HG02885 (cell line): ENCODE data around the gene HHLA2.

Experiments
- ATAC-seq: cut with Tn5 transposase; IDR thresholded peaks from one replicate; pipeline ENCODE4 v1.9.1; 2021; ENCODE audit warnings: mild to moderate bottlenecking; ENCODE audit not compliant: unreplicated experiment, poor library complexity

HHLA2 gene

DNA sequence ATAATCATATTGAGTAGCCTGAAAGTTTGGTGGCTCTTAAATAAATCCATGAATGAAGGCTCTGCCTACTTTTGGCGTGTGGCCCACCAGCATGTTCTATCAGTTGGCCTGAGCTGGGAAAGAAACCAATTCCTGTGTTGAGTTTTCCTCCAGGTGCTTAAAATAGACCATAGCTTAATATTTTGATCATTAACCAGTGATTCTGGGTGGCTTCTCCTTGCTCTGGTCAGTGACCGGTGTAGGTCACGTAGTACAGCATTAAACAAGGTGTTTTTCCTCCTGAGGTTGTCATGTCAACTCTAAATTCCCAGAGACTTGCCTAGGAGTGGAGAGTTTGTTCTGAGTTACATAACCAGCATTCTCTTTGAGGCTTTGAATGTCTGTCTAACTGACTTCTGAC, 1.3 kb downstream of the HHLA2 start:
- ATAC-seq: no peak

DNA sequence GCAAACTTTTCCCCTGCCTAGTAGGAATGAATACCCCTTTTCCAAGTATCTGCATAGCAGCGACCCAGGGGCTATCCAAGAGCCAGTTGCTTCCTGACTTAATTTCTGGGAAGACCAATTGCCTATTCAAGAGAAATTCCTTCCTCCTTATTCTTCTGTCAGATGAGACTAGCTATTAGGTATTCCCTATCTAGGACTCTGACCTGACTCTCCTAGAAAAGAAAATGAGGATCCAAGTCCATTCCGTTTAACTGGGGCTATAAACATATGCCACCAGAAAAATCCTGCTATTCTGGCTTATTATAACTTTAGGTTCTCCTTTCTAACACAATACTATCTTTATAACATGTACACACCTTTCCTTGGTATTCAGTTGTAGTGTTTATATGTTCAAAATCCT, 1.7 kb downstream of the HHLA2 start:
- no peak for ATAC-seq

DNA sequence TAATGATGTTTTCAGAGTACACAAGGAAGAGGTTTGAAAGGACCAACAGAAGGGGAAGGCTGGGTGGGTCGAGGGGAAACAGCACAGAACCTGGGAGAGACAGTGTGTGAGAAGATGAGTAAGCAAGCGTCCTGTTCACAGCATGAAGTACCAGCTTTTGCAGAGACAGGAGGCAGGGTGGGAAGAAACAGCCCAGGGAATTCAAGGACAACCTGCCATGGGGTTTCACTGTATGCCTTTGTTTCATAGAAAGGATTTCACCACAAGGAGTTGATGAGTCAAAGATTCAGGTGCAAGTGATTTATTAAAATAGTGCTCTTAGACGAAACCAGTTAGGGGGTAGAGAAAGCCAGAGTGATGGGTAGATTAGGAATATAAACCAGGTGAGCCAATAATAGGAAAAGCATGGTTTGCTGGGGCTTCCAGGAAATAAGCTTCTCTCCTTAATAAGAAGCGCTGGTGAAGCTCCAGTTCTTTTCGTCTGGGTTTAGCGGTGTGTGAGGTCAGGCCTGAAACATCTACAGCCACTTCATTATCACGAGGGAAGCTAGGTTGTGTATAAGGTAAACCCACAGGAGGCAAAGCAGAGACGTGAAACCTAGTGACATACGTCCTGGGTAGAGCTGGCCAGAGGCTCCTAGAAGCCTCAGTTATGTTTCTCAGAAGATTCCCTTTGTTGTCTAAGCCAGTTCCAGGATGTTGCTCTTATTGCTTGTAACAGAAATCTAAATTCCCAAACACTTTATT, 3.9 kb downstream of the HHLA2 start:
- ATAC-seq: no peak

DNA sequence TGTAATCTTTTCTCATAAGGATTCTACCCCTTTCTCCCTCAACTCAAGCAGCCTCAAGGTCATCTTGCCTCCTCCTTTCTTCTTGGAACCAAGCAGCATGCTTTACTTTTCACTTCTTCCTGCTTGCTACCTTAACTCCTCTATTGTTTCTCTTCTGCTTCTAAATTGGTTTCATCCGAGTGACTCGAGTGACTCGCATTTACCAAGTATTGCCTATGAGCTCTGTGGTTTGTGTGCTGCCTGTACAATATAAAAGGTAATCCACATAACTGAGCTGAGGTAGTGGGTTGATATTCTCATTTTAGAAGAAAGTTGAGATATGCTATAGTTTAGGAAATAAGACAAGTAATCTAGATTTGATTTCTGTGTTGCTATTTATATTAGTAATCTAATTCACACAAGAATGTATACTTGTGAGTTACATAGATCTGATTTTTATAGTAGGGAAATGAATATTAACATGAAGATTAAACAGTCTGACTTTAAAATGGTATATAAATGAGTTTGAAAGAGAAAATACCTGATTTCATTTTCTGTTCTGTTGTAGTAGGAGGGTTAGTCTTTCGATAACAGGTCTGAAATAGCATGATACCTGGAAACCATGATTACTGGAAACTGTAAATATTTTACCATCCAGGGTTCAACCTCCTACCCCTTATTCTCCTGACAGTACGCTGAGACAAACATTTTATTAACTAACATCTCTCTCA, 5.5 kb downstream of the HHLA2 start:
- peak; percentile 80 for ATAC-seq

GRCh38 chr3:108302570-108302969, 6.2 kb downstream of the HHLA2 start:
- ATAC-seq: no peak

DNA sequence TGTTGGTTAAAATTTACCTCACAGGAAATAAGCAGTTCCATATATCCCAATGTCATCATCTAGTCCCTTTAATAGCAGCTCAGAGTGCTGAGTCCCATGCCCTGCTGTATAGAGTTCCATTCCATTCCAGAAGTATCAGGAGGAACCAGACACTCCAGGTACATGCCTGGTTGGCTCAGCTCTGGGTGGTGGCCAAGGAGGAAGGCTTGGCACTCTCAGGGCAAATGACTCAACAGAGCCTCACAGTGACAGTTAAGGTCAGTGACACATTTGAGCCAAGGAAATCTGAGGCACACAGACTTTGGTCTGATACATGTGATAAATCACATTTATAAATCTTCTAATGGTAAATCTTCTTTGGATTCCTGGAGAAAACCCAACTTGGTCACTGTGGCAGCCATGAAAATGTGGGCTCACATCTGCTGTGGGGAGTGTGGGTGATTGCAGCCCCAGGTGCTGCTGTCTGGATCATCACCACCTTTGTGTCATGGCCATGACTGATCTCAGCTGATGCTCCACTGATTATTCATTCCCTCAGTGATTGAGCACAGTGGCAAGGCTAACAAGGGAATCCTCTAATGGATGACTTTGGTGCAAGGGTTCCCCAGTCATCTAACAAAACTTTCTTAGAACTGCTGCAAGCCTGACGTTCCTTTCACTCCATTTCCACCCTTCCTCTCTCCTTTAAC, 9.3 kb downstream of the HHLA2 start:
- ATAC-seq: no peak

DNA sequence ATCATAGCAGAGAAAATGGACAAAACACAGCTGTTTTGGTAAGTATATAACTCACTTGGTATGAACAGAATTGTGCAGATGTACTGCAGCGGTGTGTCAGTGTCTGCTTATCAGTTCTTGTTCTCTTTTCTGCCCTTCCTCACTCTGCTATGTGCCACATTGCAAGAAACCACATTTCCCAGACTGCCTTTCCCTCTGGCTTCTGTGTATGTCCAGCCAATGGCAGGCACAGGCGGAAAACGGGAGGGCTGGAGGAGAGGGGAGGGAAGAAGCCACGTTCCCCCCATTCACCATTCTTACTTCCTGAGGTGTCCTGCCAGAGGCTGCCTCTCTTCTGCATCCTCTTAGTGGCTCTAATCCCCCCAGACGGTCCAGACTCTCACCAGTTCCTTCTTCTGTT, 15.4 kb downstream of the HHLA2 start:
- ATAC-seq: no peak

- ATAC-seq: no peak
Measured at GRCh38 chr3:108312656-108313055, 16.3 kb downstream of the HHLA2 start.

- no peak for ATAC-seq
Measured at GRCh38 chr3:108315767-108316301, 19.5 kb downstream of the HHLA2 start.

GRCh38 chr3:108319428-108320082, 23.2 kb downstream of the HHLA2 start:
- ATAC-seq: no peak

DNA sequence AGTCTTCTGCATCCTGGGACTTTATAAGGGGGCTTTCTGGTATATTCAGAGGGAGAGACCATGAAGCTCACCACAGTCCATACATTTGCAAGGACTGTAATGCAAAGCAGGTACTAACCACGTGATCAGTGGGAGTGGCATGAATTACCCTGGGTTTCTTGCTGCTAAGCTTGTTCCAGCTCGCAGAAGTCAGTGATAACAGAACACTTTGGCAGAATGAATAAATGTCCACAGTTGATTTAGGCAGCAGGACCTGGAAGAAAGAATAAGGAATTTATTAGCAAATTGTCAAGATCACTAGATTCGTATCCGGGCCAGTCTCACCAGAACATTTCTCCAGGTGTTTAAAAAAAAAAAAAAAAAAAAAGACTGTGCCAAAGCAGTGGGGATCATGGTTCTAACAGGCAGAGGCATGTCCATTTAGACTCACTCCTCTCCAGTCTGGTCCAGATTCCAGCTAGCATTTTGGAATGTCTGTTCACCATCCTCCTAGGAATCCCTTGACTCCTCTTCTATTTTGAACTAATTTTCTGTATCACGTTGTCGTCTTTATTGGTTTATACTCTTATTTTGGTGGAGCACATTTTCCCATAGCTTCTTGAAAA, 24.5 kb downstream of the HHLA2 start:
- ATAC-seq: no peak

GRCh38 chr3:108322352-108322751, 26.0 kb downstream of the HHLA2 start:
- ATAC-seq: no peak

DNA sequence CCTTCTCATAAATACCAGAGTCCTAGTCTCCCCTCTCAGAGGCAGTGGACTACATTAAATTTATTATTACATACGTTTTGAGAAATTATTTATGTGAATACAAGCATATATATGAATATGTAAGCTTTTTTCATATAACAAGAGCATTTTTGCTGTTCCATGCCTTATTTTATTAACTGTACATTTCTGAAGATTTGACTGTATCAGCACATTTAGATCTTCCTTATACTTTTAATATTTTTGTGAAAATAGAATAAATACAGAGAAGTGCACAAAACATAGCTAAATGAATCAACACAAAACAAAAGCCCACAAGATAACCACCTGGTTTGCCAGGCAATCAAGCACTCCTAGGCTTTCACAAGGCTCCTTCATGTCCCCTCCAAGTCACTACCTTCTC, 27.8 kb downstream of the HHLA2 start:
- ATAC-seq: no peak

DNA sequence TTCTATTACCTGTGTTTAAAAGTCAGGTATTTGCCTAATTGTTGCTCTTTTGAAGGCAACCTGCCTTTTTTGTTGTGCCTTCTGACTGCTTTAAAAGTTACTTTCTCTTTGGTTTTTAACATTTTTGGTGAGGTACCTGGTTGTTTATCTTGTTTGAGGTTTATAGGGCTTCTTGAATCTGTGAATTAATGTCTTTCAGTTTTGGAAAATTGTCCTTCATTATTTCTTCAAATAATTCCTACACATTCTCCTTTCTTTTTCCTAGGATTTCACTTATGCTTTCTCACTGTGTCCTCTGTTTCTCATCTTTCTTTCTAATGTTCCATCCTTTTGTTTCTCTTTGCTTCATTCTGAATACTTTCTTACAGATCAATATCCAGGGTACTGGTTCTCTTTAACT, 30.8 kb downstream of the HHLA2 start:
- ATAC-seq: no peak

- no peak for ATAC-seq
Measured at GRCh38 chr3:108328821-108329486, 32.6 kb downstream of the HHLA2 start.

GRCh38 chr3:108329508-108329907, 33.2 kb downstream of the HHLA2 start:
- no peak for ATAC-seq

- ATAC-seq: no peak
Measured at GRCh38 chr3:108329947-108330346, 33.6 kb downstream of the HHLA2 start.

DNA sequence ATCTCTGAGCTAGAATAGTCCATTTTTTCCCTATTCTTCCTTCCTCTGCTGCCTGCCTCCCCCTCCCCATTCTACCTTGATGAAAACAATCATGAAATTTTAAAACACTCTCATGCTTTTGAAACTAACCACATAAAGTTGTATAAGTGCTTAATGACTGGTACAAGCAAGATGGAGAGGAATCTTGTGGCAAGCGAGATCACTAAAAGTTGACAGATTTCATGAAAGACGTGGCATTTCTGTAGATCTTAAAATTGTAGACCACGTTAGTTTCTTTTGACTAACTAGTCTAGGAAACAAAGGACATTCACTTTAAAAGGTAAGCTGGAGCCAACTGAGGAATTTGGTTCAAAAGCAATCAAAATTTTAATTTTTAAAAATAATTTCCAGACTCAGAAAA, 35.4 kb downstream of the HHLA2 start:
- no peak for ATAC-seq

GRCh38 chr3:108333961-108334360, 37.6 kb downstream of the HHLA2 start:
- ATAC-seq: no peak

- ATAC-seq: no peak
Measured at GRCh38 chr3:108334701-108335100, 38.4 kb downstream of the HHLA2 start.
